Measurements from ENCODE around the gene AXDND1. TPM values are rescaled to one million over a fixed set of nuclear protein-coding genes. Genes with fewer than 3 reads are reported as not detected.
"Not testable (repeated sequence)": the region's sequence is repeated elsewhere in the genome, so short reads cannot be mapped to it uniquely, and the experiment has no call there.

The AXDND1 gene
- total RNA-seq, 1 donor from 2014 or later = 0.50 TPM

DNA sequence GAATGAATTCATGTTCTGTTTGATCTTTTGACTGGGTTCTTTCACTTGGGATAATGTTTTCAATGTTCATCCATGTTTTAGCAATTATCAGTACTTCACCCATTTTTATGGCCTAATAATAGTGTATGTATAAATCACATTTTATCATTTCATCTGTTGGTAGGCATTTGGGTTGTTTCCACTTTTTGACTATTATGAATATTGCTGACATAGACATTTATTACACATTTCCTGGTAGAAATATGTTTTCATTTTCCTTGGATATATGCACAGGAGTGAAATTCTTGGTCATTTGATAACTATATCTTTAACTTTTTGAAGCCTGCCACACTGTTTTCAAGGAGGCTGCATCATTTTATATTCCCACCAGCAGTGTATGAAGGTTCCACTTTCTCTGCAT is 79.8 kb downstream of the AXDND1 start:
- no peaks in the 10 kb centered on the region for H3K36me3 ChIP-seq (ENCODE audit: control insufficient read depth, insufficient read depth, low read length)
- DNase-seq (ENCODE audit: low read depth) = no peak
- no peak overlapping the region for H3K4me3 ChIP-seq (ENCODE audit: low read depth, low read length)
- TF ChIP-seq, protein P1, sequence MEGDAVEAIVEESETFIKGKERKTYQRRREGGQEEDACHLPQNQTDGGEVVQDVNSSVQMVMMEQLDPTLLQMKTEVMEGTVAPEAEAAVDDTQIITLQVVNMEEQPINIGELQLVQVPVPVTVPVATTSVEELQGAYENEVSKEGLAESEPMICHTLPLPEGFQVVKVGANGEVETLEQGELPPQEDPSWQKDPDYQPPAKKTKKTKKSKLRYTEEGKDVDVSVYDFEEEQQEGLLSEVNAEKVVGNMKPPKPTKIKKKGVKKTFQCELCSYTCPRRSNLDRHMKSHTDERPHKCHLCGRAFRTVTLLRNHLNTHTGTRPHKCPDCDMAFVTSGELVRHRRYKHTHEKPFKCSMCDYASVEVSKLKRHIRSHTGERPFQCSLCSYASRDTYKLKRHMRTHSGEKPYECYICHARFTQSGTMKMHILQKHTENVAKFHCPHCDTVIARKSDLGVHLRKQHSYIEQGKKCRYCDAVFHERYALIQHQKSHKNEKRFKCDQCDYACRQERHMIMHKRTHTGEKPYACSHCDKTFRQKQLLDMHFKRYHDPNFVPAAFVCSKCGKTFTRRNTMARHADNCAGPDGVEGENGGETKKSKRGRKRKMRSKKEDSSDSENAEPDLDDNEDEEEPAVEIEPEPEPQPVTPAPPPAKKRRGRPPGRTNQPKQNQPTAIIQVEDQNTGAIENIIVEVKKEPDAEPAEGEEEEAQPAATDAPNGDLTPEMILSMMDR (IDR thresholded peaks at IDR 0.05; ENCODE audit: insufficient read depth, low read length, poor library complexity, severe bottlenecking) = no peak
- no peaks in the 10 kb centered on the region for H3K27me3 ChIP-seq (ENCODE audit: control insufficient read depth, insufficient read depth, low read length)

DNA sequence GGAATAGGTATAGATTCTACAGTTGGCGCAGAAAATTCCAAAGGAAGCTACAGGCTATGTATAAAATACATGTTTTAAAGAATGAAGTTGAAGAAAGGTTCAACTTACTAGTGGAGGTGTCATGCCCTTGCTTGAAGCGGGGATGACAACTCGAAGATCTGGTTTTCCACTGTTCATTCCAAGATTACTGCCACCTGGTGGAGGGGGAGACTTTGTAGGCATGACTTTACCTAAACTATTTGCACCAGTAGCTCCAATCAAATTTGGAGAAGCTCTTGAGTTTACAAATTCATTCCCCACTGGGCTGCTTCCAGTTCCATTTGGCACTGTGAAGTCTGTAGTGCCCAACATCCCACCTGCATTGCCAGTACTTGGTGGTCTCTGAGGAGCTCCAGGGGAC is 81.7 kb downstream of the AXDND1 start:
- no peak for DNase-seq (ENCODE audit: low read depth)
- TF ChIP-seq, protein P1 (IDR thresholded peaks at IDR 0.05; ENCODE audit: insufficient read depth, low read length, poor library complexity, severe bottlenecking) = peak; percentile 14
- Histone ChIP-seq H3K36me3 (ENCODE audit: control insufficient read depth, insufficient read depth, low read length) (no peaks in the 10 kb centered on the region), H3K27me3 (ENCODE audit: control insufficient read depth, insufficient read depth, low read length) (no peaks in the 10 kb centered on the region), H3K4me3 (ENCODE audit: low read depth, low read length) (no peak overlapping the region)

DNA sequence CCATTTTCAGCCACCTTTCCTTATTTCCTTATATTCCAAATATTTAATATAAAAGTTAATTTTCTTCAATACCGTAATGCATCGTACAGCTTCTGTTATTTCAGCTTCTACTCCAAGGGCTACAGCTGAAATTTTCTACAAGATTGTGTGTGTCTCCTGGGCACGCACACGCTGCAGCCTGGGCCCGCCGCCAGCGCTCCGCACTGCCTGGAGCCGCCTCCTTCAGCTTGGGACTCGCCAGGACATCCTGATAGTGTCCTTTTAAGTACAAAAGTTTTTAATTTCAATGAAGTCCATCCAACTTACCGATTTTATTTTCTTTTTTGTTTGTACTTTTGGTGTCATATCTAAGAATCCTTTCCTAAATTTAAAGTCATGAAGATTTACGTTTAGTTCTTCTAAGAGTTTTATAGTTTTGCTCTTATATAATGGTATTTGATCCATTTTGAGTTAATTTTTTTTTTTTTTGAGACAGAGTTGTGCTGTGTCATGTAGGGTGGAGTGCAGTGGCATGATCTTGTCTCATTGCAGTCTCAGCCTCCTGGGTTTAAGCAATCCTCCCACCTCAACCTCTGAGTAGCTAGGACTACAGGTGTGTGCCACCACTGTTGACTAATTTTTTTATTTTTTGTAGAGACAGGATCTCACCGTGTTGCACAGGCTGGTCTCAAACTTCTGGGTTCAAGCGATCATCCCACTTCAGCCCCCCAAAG is 82.8 kb downstream of the AXDND1 start:
- no peak for DNase-seq (ENCODE audit: low read depth)
- no peak overlapping the region for H3K4me3 ChIP-seq (ENCODE audit: low read depth, low read length)
- no peaks in the 10 kb centered on the region for H3K27me3 ChIP-seq (ENCODE audit: control insufficient read depth, insufficient read depth, low read length)
- no peaks in the 10 kb centered on the region for H3K36me3 ChIP-seq (ENCODE audit: control insufficient read depth, insufficient read depth, low read length)
- TF ChIP-seq, protein P1 (IDR thresholded peaks at IDR 0.05; ENCODE audit: insufficient read depth, low read length, poor library complexity, severe bottlenecking) = no peak

DNA sequence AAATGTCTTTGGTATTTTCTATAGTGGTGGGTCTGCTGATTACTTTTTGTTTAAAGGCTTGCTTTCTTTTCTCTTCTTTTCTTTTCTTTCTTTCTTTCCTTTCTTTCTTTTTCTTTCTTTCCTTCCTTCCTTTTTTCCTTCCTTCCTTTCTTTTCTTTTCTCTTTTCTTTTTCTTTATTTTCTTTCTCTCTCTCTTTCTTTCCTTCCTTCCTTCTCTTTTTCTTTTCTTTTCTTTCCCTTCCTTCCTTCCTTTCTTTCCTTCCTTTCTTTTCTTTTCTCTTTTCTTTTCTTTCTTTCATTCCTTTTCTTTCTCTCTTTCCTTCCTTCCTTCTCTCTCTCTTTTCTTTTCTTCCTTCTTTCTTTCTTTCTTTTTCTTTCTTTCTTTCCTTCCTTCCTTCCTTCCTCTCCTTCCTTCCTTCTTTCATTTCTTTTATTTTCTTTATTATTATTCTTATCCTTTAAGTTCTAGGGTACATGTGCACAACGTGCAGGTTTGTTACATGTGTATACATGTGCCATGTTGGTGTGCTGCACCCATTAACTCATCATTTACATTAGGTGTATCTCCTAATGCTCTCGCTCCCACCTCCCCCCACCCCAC is 93.9 kb downstream of the AXDND1 start:
- H3K27me3 ChIP-seq (ENCODE audit: control insufficient read depth, insufficient read depth, low read length); H3K4me3 ChIP-seq (ENCODE audit: low read depth, low read length); DNase-seq (ENCODE audit: low read depth); H3K36me3 ChIP-seq (ENCODE audit: control insufficient read depth, insufficient read depth, low read length): not testable (repeated sequence)

DNA sequence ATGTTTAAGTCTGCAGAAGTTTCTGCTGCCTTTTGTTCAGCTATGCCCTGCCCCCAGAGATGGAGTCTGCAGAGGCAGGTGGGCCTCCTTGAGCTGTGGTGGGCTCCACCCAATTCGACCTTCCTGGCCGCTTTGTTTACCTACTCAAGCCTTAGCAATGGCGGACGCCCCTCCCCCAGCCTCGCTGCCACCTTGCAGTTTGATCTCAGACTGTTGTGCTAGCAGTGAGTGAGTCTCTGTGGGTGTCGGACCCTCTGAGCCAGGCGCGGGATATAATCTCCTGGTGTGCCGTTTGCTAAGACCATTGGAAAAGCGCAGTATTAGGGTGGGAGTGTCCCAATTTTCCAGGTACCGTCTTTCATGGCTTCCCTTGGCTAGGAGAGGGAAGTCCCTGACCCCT is 99.9 kb downstream of the AXDND1 start:
- not testable (repeated sequence) for H3K36me3 ChIP-seq (ENCODE audit: control insufficient read depth, insufficient read depth, low read length); H3K27me3 ChIP-seq (ENCODE audit: control insufficient read depth, insufficient read depth, low read length)

DNA sequence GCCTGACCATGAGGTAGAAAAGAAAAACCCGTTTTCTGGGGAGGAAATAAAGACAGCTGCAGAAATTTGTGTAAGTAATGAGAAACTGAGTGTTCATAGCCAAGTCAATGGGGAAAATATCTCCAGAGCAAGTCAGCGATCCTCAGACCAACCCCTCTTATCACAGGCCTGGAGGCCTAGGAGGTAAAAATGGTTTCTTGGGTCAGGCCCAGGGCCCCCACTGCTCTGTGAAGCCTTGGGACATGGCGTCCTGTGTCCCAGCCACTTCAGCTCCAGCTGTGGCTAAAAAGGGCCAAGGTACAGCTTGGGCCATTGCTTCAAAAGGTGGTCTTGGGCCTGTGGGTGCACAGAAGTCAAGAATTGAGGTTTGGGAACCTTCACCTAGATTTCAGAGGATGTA is 108.9 kb downstream of the AXDND1 start:
- Histone ChIP-seq H3K36me3 (ENCODE audit: control insufficient read depth, insufficient read depth, low read length) (no peaks in the 10 kb centered on the region), H3K27me3 (ENCODE audit: control insufficient read depth, insufficient read depth, low read length) (no peaks in the 10 kb centered on the region), H3K4me3 (ENCODE audit: low read depth, low read length) (no peak overlapping the region)
- TF ChIP-seq, protein P1 (IDR thresholded peaks at IDR 0.05; ENCODE audit: insufficient read depth, low read length, poor library complexity, severe bottlenecking) = no peak
- DNase-seq (ENCODE audit: low read depth) = no peak

More for the DNA sequence above, 99.9 kb downstream of the AXDND1 start:
- not testable (repeated sequence) for H3K4me3 ChIP-seq (ENCODE audit: low read depth, low read length); DNase-seq (ENCODE audit: low read depth)

DNA sequence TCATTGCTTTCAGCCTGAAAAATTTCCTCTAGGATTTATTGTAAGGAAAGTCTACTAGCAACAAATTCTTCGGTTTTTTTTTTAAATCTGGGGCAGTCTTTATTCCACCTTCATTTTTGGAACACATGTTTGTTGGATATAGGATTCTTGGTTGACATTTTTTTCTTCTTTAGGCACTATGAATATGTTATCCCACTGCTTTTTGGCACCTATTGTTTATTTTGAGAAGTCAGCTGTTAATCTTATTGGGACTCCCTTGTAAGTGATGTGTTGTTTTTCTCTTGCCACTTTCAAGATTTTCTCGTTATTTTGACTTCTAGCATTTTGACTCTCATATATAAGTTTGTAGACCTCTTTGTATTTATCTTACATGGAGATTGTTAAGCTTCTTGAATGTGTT is 110.7 kb downstream of the AXDND1 start:
- no peak overlapping the region for H3K4me3 ChIP-seq (ENCODE audit: low read depth, low read length)
- no peaks in the 10 kb centered on the region for H3K27me3 ChIP-seq (ENCODE audit: control insufficient read depth, insufficient read depth, low read length)
- no peak for DNase-seq (ENCODE audit: low read depth)
- no peaks in the 10 kb centered on the region for H3K36me3 ChIP-seq (ENCODE audit: control insufficient read depth, insufficient read depth, low read length)
- TF ChIP-seq, protein P1 (IDR thresholded peaks at IDR 0.05; ENCODE audit: insufficient read depth, low read length, poor library complexity, severe bottlenecking) = no peak
